ENCODE data around the gene XDH.

Gene XDH

GRCh38 chr2:31382452-31383120 lies 32.0 kb downstream of the XDH start:
- H3K9ac ChIP-seq (ENCODE audit: low read length) = no peak overlapping the region
- H3K9me3 ChIP-seq (ENCODE audit: control insufficient read depth, low read length) = no peaks in the 10 kb centered on the region
- no peaks in the 10 kb centered on the region for H3K36me3 ChIP-seq (ENCODE audit: control insufficient read depth, insufficient read depth, low read length, severe bottlenecking)
- no peaks in the 10 kb centered on the region for H3K27me3 ChIP-seq (replicated peaks; ENCODE audit: control insufficient read depth, insufficient read depth, low read length)
- H3K4me3 ChIP-seq (ENCODE audit: low read length) = no peak overlapping the region
- DNase-seq (ENCODE audit: low read depth) = no peak
- H3K4me1 ChIP-seq (ENCODE audit: control insufficient read depth, insufficient read depth, low read length) = peaks cover 30% of the 10 kb centered on the region

DNA sequence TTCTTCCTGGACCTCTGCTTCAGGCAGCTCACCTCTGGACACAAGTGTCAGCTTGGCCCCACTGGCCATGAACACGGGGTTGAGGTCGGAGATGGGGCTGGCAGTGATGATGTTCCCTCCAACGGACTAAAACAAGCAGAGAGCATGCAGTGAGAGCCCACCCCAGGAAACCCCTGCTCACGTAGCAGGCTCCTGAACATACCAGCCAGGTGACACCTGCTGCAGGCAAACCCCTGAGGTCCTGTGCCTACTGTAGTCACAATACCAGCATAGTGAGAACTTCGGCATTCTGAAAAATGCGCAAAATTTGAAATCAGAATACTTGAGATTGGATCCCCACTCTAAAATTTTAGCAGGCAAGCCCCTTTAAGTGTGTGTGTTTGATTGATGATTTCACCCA lies 32.9 kb downstream of the XDH start:
- no peak overlapping the region for H3K4me3 ChIP-seq (ENCODE audit: low read length)
- H3K9ac ChIP-seq (ENCODE audit: low read length) = no peak overlapping the region
- DNase-seq (ENCODE audit: low read depth) = no peak
- no peaks in the 10 kb centered on the region for H3K27me3 ChIP-seq (replicated peaks; ENCODE audit: control insufficient read depth, insufficient read depth, low read length)
- no peaks in the 10 kb centered on the region for H3K36me3 ChIP-seq (ENCODE audit: control insufficient read depth, insufficient read depth, low read length, severe bottlenecking)
- peaks cover 30% of the 10 kb centered on the region for H3K4me1 ChIP-seq (ENCODE audit: control insufficient read depth, insufficient read depth, low read length)
- H3K9me3 ChIP-seq (ENCODE audit: control insufficient read depth, low read length) = no peaks in the 10 kb centered on the region

DNA sequence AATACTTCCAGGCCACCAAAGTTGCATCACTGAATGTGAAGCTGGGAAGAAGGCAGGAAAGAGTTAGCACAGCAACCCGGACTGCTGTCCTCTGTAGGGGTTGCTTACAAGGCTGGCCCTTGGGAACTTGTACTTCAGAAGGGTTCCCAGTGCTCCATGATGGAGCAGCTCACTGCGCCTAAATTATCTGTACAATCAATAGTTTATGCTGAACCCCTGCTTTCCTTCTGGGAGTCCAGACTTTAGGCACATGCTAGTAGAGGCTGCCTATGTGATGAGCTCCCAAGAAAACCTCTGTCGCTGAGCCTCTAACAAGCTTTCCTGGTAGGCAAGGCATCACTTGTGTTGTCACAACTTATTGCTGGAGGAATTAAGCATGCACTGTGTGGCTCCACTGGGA lies 34.3 kb downstream of the XDH start:
- no peaks in the 10 kb centered on the region for H3K27me3 ChIP-seq (replicated peaks; ENCODE audit: control insufficient read depth, insufficient read depth, low read length)

DNA sequence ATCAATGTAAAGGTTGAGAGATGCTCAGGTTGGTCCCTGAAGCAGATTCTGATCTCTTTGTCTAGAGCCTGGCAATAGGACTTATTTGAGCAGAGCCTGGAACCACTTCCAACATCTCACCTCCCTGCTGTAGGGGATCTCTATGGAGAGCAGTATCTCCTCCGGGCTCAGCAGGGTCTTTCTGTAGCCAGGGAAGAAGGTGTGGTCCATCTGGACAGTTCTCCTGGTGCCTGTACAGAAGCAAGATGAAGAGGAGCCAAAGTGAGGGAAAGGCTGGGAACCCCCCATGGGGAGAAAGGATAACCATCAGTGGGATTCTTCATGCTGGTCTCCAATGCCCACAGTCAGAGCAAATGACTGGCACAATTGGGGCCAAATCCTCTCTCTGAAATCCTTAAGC lies 34.8 kb downstream of the XDH start:
- Histone ChIP-seq H3K4me1 (ENCODE audit: control insufficient read depth, insufficient read depth, low read length) (peaks cover 22% of the 10 kb centered on the region), H3K36me3 (ENCODE audit: control insufficient read depth, insufficient read depth, low read length, severe bottlenecking) (no peaks in the 10 kb centered on the region), H3K4me3 (ENCODE audit: low read length) (no peak overlapping the region), H3K9me3 (ENCODE audit: control insufficient read depth, low read length) (no peaks in the 10 kb centered on the region), H3K9ac (ENCODE audit: low read length) (no peak overlapping the region), H3K27me3 (replicated peaks; ENCODE audit: control insufficient read depth, insufficient read depth, low read length) (no peaks in the 10 kb centered on the region)
- no peak for DNase-seq (ENCODE audit: low read depth)

More for the DNA sequence above, 34.3 kb downstream of the XDH start:
- Histone ChIP-seq H3K9ac (ENCODE audit: low read length) (no peak overlapping the region), H3K36me3 (ENCODE audit: control insufficient read depth, insufficient read depth, low read length, severe bottlenecking) (no peaks in the 10 kb centered on the region), H3K4me3 (ENCODE audit: low read length) (no peak overlapping the region), H3K9me3 (ENCODE audit: control insufficient read depth, low read length) (no peaks in the 10 kb centered on the region), H3K4me1 (ENCODE audit: control insufficient read depth, insufficient read depth, low read length) (peaks cover 27% of the 10 kb centered on the region)
- DNase-seq (ENCODE audit: low read depth) = no peak

DNA sequence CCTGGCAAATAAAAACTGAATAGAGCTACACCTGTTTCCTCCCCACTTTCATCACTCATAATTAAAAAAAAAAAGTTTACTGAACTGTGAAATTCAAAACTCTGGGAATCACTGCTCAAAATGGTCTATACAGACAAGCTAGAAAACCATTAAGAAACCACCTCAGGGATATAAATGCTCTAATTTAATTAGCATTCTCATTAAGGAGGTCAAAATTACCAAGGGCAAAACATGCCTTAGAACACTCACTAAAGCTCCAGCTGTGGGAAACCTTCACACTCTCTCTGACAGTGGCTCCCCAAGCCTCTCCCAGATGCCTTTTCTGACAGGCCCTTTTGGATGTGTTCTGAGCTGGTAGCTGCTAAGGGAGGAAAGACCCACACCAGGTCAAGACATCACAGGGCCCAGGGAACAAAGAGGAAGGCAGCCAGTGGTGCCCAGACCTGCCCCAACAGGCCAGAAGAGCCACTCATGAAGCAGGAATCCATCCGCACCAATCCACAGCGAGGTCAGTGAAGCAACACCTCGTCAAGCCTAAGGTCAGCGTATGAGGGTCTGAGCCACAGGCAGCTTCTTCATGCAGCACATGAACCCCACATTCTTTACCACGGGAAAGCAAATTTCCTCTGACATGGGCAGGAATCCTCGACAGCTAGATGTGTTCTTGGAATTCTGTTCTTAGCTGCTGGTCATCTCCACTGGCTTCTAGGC lies 35.6 kb downstream of the XDH start:
- Histone ChIP-seq H3K9me3 (ENCODE audit: control insufficient read depth, low read length) (no peaks in the 10 kb centered on the region), H3K36me3 (ENCODE audit: control insufficient read depth, insufficient read depth, low read length, severe bottlenecking) (no peaks in the 10 kb centered on the region), H3K9ac (ENCODE audit: low read length) (no peak overlapping the region), H3K4me3 (ENCODE audit: low read length) (no peak overlapping the region), H3K4me1 (ENCODE audit: control insufficient read depth, insufficient read depth, low read length) (peaks cover 14% of the 10 kb centered on the region), H3K27me3 (replicated peaks; ENCODE audit: control insufficient read depth, insufficient read depth, low read length) (no peaks in the 10 kb centered on the region)
- DNase-seq (ENCODE audit: low read depth) = no peak

- no peak overlapping the region for H3K9ac ChIP-seq (ENCODE audit: low read length)
- peaks cover 8% of the 10 kb centered on the region for H3K4me1 ChIP-seq (ENCODE audit: control insufficient read depth, insufficient read depth, low read length)
- no peaks in the 10 kb centered on the region for H3K36me3 ChIP-seq (ENCODE audit: control insufficient read depth, insufficient read depth, low read length, severe bottlenecking)
- no peak for DNase-seq (ENCODE audit: low read depth)
- H3K27me3 ChIP-seq (replicated peaks; ENCODE audit: control insufficient read depth, insufficient read depth, low read length) = no peaks in the 10 kb centered on the region
- no peak overlapping the region for H3K4me3 ChIP-seq (ENCODE audit: low read length)
- H3K9me3 ChIP-seq (ENCODE audit: control insufficient read depth, low read length) = no peaks in the 10 kb centered on the region
Measured at GRCh38 chr2:31378389-31378788, 36.2 kb downstream of the XDH start.

- Histone ChIP-seq H3K4me3 (ENCODE audit: low read length) (no peak overlapping the region), H3K9me3 (ENCODE audit: control insufficient read depth, low read length) (no peaks in the 10 kb centered on the region), H3K9ac (ENCODE audit: low read length) (no peak overlapping the region), H3K36me3 (ENCODE audit: control insufficient read depth, insufficient read depth, low read length, severe bottlenecking) (no peaks in the 10 kb centered on the region), H3K4me1 (ENCODE audit: control insufficient read depth, insufficient read depth, low read length) (no peaks in the 10 kb centered on the region), H3K27me3 (replicated peaks; ENCODE audit: control insufficient read depth, insufficient read depth, low read length) (no peaks in the 10 kb centered on the region)
- no peak for DNase-seq (ENCODE audit: low read depth)
Measured at GRCh38 chr2:31373127-31373526, 41.4 kb downstream of the XDH start.

GRCh38 chr2:31372097-31372496 lies 42.4 kb downstream of the XDH start:
- Histone ChIP-seq H3K36me3 (ENCODE audit: control insufficient read depth, insufficient read depth, low read length, severe bottlenecking) (no peaks in the 10 kb centered on the region), H3K9ac (ENCODE audit: low read length) (no peak overlapping the region), H3K27me3 (replicated peaks; ENCODE audit: control insufficient read depth, insufficient read depth, low read length) (no peaks in the 10 kb centered on the region), H3K4me3 (ENCODE audit: low read length) (no peak overlapping the region), H3K9me3 (ENCODE audit: control insufficient read depth, low read length) (no peaks in the 10 kb centered on the region), H3K4me1 (ENCODE audit: control insufficient read depth, insufficient read depth, low read length) (no peaks in the 10 kb centered on the region)
- DNase-seq (ENCODE audit: low read depth) = no peak

GRCh38 chr2:31371691-31372090 lies 42.9 kb downstream of the XDH start:
- no peaks in the 10 kb centered on the region for H3K27me3 ChIP-seq (replicated peaks; ENCODE audit: control insufficient read depth, insufficient read depth, low read length)
- no peaks in the 10 kb centered on the region for H3K36me3 ChIP-seq (ENCODE audit: control insufficient read depth, insufficient read depth, low read length, severe bottlenecking)
- no peaks in the 10 kb centered on the region for H3K9me3 ChIP-seq (ENCODE audit: control insufficient read depth, low read length)
- DNase-seq (ENCODE audit: low read depth) = no peak
- H3K9ac ChIP-seq (ENCODE audit: low read length) = no peak overlapping the region
- H3K4me1 ChIP-seq (ENCODE audit: control insufficient read depth, insufficient read depth, low read length) = no peaks in the 10 kb centered on the region
- no peak overlapping the region for H3K4me3 ChIP-seq (ENCODE audit: low read length)

GRCh38 chr2:31366733-31367132 lies 47.8 kb downstream of the XDH start:
- no peaks in the 10 kb centered on the region for H3K27me3 ChIP-seq (replicated peaks; ENCODE audit: control insufficient read depth, insufficient read depth, low read length)
- no peaks in the 10 kb centered on the region for H3K9me3 ChIP-seq (ENCODE audit: control insufficient read depth, low read length)
- no peak overlapping the region for H3K9ac ChIP-seq (ENCODE audit: low read length)
- no peaks in the 10 kb centered on the region for H3K36me3 ChIP-seq (ENCODE audit: control insufficient read depth, insufficient read depth, low read length, severe bottlenecking)
- no peaks in the 10 kb centered on the region for H3K4me1 ChIP-seq (ENCODE audit: control insufficient read depth, insufficient read depth, low read length)
- no peak overlapping the region for H3K4me3 ChIP-seq (ENCODE audit: low read length)
- DNase-seq (ENCODE audit: low read depth) = no peak

DNA sequence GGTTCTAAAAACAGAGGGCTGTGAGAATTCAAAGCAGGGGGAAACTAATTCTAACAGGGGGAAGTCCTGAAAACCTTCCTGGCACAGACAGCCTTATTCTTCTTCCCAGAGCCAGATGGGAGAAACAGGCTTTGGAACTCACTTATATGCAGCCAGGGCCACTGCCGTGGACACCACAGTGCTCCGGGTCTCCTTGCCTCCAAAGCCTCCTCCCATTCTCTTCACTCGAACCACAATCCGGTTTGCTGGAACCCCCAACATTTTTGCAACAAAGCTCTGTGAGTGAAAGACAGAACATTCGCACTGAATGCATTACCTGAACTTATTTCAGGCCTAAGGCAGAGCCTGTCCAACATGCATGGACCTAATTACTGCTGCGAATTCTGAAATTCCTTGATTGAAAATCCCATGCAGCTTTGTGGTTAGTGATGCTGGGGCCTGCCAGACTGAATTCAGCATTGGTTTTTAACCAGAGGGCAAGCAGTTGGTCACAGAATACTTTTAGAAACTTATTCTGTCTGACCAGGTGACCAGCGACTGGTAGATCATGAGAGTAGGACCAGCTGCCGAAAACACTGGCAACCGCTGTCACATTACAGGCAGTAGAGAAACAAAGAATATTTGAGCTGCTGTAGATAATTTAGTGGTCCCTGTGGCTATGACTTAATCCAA lies 48.6 kb downstream of the XDH start:
- Histone ChIP-seq H3K4me3 (ENCODE audit: low read length) (no peak overlapping the region), H3K9me3 (ENCODE audit: control insufficient read depth, low read length) (no peaks in the 10 kb centered on the region), H3K9ac (ENCODE audit: low read length) (no peak overlapping the region), H3K36me3 (ENCODE audit: control insufficient read depth, insufficient read depth, low read length, severe bottlenecking) (no peaks in the 10 kb centered on the region), H3K27me3 (replicated peaks; ENCODE audit: control insufficient read depth, insufficient read depth, low read length) (no peaks in the 10 kb centered on the region), H3K4me1 (ENCODE audit: control insufficient read depth, insufficient read depth, low read length) (no peaks in the 10 kb centered on the region)
- no peak for DNase-seq (ENCODE audit: low read depth)
